ENCODE data around the gene STK26.
"Not testable (repeated sequence)": the region's sequence is repeated elsewhere in the genome, so short reads cannot be mapped to it uniquely, and the experiment has no call there.

The STK26 gene

GRCh38 chrX:132022967-132023895 lies at the start of gene STK26:
STK26 (plus strand) TSS chrX:132023302; CDS start chrX:132023618, 316 bp downstream.
- DNase-seq: no peak

- DNase-seq: no peak
These were observed 47.3 kb upstream of the STK26 start for GRCh38 chrX:131975851-131976250.

- no peak for DNase-seq
These were observed 45.5 kb upstream of the STK26 start for GRCh38 chrX:131977619-131978018.

GRCh38 chrX:131979116-131979515 lies 44.0 kb upstream of the STK26 start:
- DNase-seq: no peak

- no peak for DNase-seq
These were observed 37.5 kb upstream of the STK26 start for GRCh38 chrX:131985526-131986049.

GRCh38 chrX:131987252-131987651 lies 35.9 kb upstream of the STK26 start:
- DNase-seq: no peak

GRCh38 chrX:131988236-131988635 lies 34.9 kb upstream of the STK26 start:
- no peak for DNase-seq

- no peak for DNase-seq
These were observed 22.0 kb upstream of the STK26 start for GRCh38 chrX:132001127-132001526.

GRCh38 chrX:132004728-132005127 lies 18.4 kb upstream of the STK26 start:
- DNase-seq: no peak

- DNase-seq: no peak
These were observed 13.8 kb upstream of the STK26 start for GRCh38 chrX:132009350-132009749.

- not testable (repeated sequence) for DNase-seq
These were observed 12.9 kb upstream of the STK26 start for GRCh38 chrX:132010213-132010612.

- DNase-seq: no peak
These were observed 7.2 kb upstream of the STK26 start for GRCh38 chrX:132015875-132016274.

- DNase-seq: no peak
These were observed 6.3 kb upstream of the STK26 start for GRCh38 chrX:132016628-132017430.

- no peak for DNase-seq
These were observed 5.5 kb upstream of the STK26 start for GRCh38 chrX:132017431-132018185.

- no peak for DNase-seq
These were observed 720 bp upstream of the STK26 start for GRCh38 chrX:132022198-132022966.

- no peak for DNase-seq
These were observed 839 bp downstream of the STK26 start for GRCh38 chrX:132023896-132024386.

GRCh38 chrX:132025041-132025440 lies 1.9 kb downstream of the STK26 start:
- no peak for DNase-seq

- no peak for DNase-seq
These were observed 7.2 kb downstream of the STK26 start for GRCh38 chrX:132030264-132030663.

GRCh38 chrX:132031867-132032266 lies 8.8 kb downstream of the STK26 start:
- no peak for DNase-seq

- DNase-seq: no peak
These were observed 10.1 kb downstream of the STK26 start for GRCh38 chrX:132033166-132033565.

- DNase-seq: no peak
These were observed 11.5 kb downstream of the STK26 start for GRCh38 chrX:132034648-132035047.

GRCh38 chrX:132037479-132037993 lies 14.4 kb downstream of the STK26 start:
- DNase-seq: no peak
